Left hindlimb (tissue), 1 donor: ENCODE results near the gene NRG3.

Experiments
- DNase-seq: peaks from one replicate; pipeline ENCODE4 v3.0.0-alpha.2; 2018

NRG3 gene

DNA sequence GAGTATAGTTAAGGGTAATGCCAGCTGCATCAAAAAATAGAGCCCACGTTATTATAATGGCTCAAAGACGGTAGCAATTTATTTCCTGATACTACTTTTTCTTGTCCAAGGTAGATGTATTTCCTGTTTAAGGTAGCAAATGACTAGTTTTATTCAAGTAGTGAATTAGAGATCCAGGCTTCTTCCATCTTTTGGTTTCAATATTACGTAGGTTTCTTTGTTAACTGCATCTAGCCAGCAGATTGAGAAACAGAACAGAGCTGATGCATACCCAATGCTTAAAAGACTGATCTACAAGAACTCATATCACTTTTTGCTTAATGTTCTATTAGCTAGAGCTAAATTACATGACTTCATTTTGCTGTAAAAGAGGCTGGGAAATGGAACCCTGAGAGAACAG is 992.1 kb downstream of the NRG3 start:
- DNase-seq, result no peak

DNA sequence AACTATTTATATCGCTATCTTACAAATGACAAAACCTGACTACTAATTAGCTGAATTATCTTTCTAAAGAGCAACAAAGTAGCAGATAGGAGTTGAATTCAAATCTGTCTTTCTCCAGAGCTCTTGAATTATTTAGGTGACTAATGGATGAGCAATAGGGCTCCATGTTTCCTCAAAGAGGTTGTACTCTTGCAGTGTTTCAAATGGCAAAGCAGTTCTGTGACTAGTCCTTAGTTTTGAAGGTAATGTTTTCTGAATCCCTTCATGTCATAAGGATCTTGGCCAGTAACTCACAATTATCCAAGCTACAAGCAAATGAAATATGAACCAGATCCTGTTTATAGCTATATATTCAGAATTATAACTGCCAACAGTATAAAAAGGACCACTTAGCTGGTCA is 999.7 kb downstream of the NRG3 start:
- no peak for DNase-seq

DNA sequence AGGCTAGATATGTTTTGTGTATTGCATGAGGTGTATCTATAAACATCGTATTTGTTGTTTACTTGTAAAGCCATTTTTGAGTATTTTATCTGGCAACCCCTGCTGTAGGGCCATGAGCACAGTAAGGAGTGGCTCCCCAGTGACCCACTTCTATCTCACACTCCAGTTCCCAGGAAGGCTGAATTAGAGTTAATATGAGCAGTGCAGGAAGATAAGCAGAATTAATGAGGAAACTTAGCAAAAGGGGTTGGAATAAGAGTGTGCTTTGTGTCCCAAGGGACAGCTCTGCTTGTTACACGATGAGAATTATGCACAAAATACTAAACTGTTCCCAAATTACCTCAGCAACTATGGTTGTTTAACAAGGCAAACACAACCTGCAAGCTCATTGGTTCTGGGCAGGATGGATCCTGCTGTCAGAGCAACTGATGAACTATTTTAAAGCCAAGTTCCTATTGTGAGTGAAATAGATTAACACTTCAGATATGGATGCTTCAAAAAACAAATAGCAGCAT is 1005.8 kb downstream of the NRG3 start:
- DNase-seq, result no peak

DNA sequence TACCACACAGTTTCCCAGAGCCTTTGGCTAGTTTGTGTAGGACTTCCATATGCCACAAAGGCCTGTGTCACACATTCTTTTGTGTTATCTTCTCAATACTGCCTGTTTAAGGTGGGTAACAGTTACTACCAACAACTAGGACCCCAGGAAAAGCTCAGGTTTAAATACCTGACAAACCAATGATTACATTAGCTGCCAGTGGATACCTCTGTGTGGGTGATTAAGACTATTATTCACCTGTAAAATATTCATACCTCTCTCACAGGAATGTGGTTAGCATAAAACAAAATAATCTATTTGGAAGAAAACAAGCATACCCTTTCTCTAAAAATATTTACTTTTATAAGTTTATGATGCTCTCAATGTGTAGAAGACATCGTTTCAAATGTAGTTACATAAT is 1007.7 kb downstream of the NRG3 start:
- no peak for DNase-seq

DNA sequence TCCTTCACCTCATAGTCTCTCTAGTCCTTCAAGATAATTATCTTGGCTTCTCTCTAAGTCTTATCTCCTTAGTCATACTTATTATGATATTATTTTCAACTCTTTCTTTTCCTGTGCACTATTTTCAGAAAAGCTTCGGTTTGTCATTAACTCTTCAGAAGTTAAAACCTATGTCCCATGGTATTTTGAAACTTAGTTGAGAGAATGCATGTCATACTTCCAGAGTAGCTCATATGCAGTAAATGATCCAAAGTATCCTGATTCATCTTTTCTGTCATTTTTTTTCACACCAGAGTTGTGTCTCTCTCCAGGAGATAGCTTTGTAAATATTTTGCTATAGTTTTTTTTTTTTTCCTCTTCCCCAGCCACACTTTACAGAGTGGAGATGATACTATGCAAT is 1008.6 kb downstream of the NRG3 start:
- DNase-seq, result no peak

DNA sequence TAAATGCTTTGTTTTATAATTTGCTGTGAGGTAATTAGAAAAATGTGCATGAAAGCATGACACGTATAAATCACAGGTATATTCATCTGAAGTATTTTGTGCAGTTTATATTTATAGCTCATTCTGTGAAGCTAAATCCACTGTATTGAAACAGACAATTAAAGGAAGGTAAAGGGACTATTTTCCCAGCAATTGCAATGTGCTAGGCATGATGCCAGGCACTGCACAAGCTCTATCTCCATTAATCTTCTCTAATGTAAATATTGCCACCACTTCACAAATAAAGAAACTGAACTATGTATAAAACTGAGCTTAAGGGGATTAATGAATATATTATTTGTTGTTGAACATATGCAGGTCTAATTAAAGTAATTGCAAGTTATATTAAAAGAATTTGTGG is 1012.5 kb downstream of the NRG3 start:
- DNase-seq, result no peak

DNA sequence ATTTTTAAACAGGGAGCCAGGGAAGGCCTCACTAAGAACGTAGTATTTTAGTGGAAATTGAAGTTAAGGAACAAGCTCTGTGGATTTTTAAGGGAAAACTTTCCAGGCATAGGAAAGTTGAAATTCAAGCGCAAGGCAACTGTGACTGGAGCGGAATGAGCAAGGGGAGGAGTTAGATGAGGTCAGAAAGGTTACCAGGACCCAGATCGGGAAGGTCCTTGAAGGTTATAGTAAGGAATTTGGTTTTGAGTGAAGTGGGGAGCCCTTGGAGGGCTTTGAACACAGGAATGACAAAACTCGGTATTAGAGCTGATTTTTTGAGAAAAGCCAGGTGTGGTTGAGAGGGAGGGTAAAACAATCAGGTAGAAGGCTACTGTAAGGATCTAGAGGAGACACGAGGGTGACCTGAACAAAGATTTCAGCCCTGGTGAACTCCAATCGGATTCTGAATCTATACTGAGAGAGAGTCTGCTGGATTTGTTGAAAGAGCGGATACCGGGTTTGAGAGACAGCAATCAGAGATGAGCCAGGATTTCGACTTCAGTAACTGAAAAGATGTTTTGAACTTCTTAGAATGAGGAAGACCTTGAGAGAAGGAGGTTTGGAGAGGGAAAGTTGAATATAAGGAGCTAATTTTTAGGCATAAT is 1013.9 kb downstream of the NRG3 start:
- no peak for DNase-seq

DNA sequence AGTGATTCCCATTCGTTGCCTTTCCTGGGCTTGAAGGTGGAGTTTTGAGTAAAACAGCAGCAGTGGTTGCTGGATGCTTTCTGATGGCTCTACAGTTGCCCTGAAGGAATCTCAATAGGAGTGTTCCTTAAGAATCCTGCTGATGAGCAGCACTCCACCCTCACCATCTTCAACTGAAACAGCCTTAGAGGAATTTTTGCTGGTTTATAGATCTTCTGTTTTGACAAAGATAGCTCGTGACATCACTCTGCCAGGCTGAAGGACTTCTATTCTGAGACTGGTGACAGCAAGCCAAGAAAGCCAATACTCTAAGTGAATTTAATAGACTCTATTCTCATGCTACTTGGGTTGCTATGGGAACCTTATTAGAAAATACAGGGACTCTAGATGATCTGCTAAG is 1014.7 kb downstream of the NRG3 start:
- DNase-seq, result no peak

DNA sequence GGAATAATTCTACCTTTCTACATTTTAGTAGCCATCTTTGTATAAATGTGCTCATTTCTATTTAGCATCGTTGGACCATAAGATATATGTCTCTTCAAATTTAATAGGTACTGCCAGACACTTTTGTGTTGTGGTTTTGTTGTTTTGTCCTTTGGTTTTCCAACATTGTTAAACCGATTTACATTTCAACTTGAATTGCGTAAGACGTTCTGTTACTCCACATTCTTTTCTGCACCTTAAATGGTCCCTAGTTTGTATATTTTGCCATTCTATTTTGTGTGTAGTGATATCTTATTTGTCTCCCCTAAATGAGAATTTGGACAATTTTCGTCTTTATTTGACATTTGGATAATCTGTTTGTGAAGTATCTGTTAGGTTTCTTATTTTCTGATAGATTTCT is 1015.6 kb downstream of the NRG3 start:
- no peak for DNase-seq

DNA sequence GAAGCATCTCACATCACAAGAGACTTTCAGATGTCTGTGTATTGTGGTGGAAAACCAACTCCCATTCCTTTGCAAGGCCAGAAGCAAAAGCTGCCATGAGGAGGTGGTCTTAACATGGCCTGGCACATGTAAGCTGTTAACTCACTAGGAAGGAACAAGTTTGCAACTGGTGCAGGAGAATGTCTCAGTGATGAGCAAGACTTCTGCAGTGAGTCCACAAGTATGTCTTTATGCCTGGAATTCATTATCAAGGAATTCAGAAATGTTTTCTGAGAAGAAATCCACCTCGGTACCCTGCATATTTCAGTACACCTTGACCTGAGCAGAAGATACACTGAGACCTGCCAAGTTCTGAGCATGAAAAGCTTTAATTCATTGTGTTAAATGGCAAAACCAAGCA is 1033.1 kb downstream of the NRG3 start:
- DNase-seq, result no peak

DNA sequence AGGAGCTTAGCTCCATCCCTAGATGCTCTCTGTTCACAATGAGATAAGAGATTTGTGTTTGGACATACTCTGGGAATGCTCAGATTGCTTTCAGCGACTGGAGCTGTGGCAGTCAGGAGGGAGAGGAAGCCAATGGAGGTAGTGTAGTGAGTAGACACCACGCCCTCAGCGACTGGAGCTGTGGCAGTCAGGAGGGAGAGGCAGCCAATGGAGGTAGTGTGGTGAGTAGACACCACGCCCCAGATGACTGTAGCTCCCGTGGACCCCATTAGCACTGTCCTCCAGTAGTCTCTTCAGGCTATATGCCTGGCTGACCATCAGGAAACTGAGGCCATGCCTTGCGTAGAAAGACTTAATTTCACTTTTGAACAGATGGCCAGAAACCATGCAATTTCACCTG is 1033.8 kb downstream of the NRG3 start:
- DNase-seq, result no peak

DNA sequence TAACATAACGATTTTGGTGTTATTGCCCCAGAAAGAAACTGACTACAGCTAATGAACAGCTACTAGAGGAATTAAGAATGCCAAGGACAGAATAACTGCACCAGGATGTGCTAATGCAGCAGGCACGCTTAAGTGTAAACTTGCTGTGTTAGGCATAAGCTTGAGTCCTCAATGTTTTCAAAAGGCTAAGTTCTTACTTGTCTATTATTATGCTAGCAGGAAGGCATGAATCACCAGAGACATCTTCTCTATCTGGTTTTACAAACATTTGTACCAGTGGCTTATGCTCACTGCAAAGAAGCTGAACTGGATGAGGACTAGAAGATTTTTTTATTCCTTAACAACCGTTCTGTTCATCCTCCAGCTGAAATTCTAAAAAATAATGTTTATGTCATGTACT is 1035.3 kb downstream of the NRG3 start:
- DNase-seq, result no peak

DNA sequence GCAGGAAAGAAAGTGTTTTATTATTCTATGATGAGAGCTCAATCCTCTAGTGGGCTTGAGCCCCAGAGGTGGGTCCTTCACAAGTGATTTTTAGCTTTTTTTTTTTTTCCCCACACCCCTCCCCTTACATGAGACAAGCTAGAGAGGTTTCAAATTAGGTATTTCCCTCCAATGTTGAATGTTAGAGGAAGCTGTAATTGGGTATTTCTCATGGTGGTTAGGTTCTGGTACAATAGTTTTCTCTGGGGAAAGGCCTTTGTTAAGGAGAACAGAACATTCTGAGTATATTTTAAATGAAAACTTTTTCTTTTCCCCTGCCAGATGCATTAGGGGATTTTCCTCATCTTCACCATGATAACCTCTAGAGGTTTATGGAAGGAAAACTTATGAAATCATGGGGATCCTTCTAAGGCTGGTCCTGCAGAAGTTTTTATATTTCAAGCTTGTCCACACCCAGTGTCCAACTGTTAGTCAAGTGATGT is 1039.7 kb downstream of the NRG3 start:
- no peak for DNase-seq

DNA sequence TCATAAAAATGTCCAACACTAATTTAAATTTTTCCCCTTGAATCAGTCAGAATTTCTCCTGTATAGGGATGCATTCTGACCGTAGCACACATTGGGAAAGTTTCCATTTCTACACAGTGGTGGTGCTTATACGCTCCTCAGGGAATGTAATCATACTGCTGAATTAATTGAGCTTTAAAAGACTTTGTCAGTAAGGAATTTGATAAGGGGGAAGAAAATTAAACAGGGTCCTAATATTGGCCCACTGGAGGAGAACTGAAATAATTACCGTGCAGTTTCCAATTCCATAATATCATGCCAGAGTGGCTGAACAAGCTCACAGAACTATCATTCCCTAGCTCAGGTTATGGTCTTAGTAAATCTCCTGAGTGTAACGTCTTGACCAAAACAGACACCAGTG is 1041.9 kb downstream of the NRG3 start:
- DNase-seq, result no peak

DNA sequence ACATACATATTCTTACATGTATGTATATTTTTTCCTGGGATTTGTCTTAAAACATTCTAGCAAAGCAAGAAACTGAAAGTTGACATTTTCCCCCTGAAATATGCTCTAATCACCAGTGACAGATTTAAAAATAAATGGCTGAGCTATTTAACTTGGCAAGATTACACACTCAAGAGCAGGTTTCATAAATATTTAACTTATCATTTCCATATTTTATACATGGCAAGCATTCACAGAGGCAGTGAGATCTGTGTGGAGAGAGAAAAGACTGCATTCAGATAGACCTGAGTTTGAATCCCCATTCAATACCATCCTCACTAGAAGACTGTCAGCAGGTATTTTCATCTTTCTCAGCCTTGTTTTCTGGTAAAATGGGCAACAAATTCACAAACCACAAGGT is 1043.0 kb downstream of the NRG3 start:
- no peak for DNase-seq

DNA sequence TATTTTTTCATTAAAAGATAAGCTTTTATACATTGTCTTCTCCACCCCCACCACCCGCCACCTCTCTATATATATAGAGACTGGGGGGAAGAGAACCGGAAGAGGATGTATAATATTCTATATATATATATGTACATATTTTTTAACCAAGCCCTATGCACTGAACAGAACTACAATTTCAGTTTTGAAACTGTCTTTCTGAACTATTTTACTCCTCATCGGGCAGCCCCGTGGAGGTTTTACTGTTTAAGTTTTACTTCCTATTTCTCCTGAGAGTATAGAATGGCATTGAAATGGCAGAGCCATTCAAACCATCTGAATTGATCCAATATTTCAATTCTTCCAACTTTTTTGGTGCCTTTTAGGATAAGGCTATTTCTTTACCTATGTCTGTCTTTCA is 1047.1 kb downstream of the NRG3 start:
- no peak for DNase-seq

DNA sequence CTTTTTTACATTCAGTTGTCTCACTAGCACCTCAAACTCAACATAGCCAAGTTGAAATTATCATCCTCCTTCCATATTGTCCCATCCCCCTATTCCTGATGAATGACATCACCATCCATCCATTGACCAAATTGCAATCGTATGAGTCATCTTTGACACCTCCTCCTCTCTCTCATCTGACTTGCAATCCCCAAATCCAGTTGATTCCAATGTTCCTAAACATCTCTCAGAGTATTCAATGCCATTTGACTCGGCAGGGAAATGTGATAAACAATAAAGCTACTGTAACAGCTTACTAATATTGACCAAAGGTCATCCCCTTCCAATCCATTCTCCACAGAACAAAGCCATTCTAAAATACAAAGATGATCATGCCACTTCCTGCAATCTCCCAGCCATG is 1047.8 kb downstream of the NRG3 start:
- DNase-seq, result no peak

DNA sequence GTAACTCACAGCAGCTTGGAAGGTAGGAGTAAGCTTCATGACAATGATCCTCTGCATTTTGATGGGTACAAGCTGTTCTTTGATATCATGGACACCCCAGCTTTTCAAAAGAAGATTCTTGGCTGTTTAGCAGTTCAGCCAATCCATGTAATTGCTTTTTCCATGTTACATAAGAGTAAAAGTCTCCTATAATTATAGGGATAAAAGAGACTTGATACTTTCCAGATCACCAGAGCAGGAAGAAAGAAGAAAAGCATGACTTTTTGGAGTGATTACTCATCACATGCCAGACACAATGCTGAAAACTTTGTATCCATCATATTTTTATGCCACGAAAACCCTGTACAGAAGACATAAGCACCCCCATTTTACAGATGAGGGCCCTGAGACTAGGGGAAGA is 1049.7 kb downstream of the NRG3 start:
- DNase-seq, result no peak

DNA sequence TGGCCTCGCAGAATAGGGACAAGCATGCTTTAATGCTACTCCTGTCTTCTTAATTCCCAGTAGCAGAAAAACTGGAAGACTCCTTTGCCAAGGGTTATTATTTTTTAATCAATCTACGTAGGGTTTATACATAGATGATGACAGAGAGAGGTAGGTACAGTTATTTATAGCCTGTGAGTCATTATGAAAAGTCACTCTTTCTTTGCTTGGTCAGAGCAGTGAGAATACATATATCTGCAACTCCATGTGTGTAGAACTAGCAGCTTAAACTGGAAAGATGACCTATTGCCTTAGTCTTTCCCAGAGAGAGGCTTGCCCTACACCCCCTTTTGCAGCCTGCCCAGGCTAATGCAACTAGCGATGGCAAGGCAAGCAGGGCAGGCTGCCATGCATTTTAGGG is 1050.6 kb downstream of the NRG3 start:
- no peak for DNase-seq

DNA sequence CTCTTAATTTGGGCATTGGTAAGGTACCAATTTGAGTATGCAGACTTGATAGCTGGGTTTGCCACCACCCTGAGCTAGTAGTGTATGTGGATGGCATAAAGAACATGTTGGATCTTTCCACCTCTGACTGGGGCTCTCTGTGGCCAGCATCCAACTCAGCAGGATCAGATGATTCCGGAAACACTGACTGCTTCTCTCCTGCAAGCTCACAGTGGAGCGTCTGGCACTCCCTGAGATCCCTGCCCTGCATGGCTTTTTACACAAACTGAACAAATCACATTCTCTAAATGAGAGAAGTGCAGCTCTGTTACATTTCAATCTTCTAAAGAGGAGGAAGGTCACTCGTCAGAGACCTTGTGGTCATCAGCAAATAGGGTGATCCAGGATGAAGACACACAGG is 1057.5 kb downstream of the NRG3 start:
- no peak for DNase-seq

DNA sequence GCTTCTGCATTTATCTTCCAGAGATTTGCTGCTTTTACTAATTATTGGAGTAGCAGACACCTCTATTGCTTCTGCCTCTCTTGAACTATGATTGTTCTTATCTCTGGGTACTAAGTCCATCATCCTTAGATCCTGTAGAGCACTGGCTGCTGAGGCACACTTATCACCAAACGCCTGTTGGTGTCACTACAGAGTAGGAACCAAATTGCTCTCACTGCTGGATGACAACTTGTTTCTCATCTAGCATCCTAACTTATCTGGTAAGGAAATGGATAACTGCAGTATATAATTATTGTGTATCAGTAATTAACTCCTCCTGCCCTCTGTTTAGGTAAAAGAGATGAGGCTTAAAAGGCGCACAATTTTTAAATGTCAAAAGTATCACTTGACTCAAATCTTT is 1059.4 kb downstream of the NRG3 start:
- DNase-seq, result no peak

DNA sequence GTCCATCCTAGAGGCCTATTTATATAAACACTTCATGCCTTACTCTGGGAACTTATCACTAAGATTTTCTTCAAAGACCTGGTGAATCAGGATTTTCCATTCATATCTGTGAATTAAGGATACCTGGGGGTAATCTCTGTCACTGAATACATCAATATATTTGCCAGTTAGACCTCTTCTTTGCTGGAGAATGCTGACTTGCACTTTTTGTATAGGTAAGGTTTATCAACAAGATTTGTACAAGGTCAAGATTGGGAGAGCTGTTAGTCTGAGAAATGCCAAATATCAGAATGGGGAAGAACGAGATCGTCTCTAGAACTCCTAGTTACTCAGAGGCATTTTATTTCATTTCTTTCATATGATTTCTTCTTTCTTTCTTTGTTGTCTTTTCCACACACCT is 1060.0 kb downstream of the NRG3 start:
- no peak for DNase-seq

DNA sequence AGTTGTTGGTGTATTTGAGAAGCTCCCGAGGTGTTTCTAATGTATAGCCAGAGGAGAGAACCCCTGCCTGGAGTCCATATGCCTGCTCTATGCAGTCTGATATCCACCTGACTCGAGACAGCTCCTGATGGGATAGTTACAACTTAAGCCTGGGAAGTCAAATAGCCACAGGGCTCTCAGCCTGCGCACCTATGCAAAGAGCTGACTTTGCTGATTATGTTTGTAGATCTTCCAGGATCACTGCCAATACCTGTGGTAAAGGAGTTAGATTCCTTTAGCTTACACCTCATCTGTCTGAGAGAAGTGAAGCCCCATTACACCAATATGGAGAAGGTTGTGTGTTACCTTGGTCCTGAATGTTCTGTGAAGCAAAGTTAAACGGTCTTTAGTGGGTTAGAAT is 1063.3 kb downstream of the NRG3 start:
- no peak for DNase-seq

DNA sequence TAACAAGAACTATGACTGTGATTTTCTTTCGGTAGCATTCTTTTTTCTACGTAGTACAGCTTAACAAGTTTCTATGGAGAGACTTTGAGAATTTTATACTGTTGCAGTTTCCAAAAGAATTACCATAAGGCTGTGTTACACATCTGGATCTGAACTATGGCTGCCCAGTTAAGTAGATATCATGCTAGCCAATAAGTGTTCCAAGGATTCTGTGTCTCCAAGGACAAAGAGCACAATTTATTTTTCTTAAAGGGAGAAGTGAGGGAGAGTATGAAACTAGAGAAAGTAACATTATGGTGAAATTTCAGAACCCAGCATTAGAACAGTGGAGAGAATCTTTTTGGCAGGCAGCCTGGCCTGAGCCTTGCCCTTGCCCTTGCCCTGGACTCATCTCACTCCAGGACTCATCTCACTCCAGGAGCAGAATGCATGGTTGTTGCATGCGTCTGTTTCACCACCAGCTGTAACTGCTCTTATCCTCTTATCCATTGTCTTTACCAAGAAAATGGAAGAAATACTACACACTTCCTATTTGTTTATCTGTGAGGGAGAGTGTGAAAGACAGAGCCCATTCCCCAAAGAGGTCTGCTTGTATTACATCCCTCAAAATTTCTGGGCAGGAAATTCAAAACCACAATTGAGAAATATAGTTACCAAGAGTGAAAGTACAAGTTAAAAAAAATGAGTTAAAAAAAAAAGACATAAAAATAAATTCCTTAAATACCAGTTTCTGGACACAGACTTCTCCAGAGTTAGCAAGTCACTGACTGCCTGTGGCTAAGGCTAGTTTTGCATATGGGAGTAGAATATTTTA is 1067.5 kb downstream of the NRG3 start:
- DNase-seq, result peak; percentile 52

DNA sequence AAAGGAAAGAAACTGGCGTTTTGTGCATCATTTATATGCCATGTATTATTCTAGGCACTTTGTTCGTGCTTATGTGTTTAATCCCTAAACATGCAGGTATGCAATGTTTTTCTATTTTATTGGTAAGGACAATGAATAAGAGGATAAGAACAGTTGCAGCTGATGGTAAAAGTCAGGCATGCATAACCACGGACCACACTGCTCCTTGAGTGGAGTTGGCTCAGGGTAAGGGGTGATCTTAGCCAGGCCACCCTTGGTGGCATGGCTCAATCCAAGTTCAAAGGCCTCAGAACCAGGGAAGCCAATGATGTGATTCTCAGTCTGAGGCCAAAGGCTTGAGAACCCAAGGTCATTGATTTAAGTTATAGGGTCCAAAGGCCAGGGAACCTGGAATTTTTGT is 1068.1 kb downstream of the NRG3 start:
- DNase-seq, result no peak
